GM23248 (cell line): ENCODE measurements around the gene CEP89. TPM values are rescaled to one million over a fixed set of nuclear protein-coding genes. Genes with fewer than 3 reads are reported as not detected.

ENCODE experiments used
- DNase-seq: peaks from one replicate; pipeline ENCODE4 v3.0.0-alpha.2; 2015
- H2AFZ ChIP-seq: fragments of 200-600 bp; sonication (generic); 2 replicates; pipeline ENCODE4 v1.6.1; 2016; ENCODE audit warnings: antibody characterized with exemption
- H3F3A ChIP-seq: fragments of 200-600 bp; sonication (generic); 2 replicates; pipeline ENCODE4 v1.6.1; 2016; ENCODE audit warnings: mild to moderate bottlenecking, antibody characterized with exemption, mixed run types; ENCODE audit not compliant: insufficient read depth
- H3K27ac ChIP-seq: fragments of 200-600 bp; sonication (generic); 2 replicates; pipeline ENCODE4 v1.5.1; 2016; ENCODE audit warnings: mild to moderate bottlenecking
- H3K27me3 ChIP-seq: fragments of 200-600 bp; sonication (generic); replicated peaks from 2 replicates; pipeline ENCODE4 v1.6.1; 2016; ENCODE audit warnings: mild to moderate bottlenecking; ENCODE audit not compliant: insufficient read depth
- H3K36me3 ChIP-seq: fragments of 200-600 bp; sonication (generic); 2 replicates; pipeline ENCODE4 v1.6.1; 2016; ENCODE audit warnings: low read depth, mild to moderate bottlenecking
- H3K4me1 ChIP-seq: fragments of 200-600 bp; sonication (generic); 2 replicates; pipeline ENCODE4 v1.6.1; 2016; ENCODE audit warnings: mild to moderate bottlenecking; ENCODE audit not compliant: insufficient read depth
- H3K4me2 ChIP-seq: fragments of 200-600 bp; sonication (generic); one replicate; pipeline ENCODE4 v1.6.1; 2016; ENCODE audit warnings: mild to moderate bottlenecking; ENCODE audit not compliant: unreplicated experiment
- H3K4me3 ChIP-seq: fragments of 200-600 bp; sonication (generic); 2 replicates; pipeline ENCODE4 v1.5.1; 2016; ENCODE audit warnings: mild to moderate bottlenecking
- H3K79me2 ChIP-seq: fragments of 200-600 bp; sonication (generic); 2 replicates; pipeline ENCODE4 v1.6.1; 2016; ENCODE audit warnings: mild to moderate bottlenecking; ENCODE audit not compliant: insufficient read depth
- H3K9ac ChIP-seq: fragments of 200-600 bp; sonication (generic); 2 replicates; pipeline ENCODE4 v1.6.1; 2016; ENCODE audit warnings: mild to moderate bottlenecking
- H3K9me2 ChIP-seq: fragments of 200-600 bp; sonication (generic); 2 replicates; pipeline ENCODE4 v1.6.1; 2016; ENCODE audit warnings: mixed run types, mild to moderate bottlenecking, moderate library complexity; ENCODE audit not compliant: insufficient read depth
- H3K9me3 ChIP-seq: fragments of 200-600 bp; sonication (generic); one replicate; pipeline ENCODE4 v1.6.1; 2017; ENCODE audit warnings: low read depth
- H4K20me1 ChIP-seq: fragments of 200-600 bp; sonication (generic); 2 replicates; pipeline ENCODE4 v1.6.0; 2016; ENCODE audit not compliant: insufficient read depth
- EZH2 ChIP-seq: fragments of 200-600 bp; sonication (generic); IDR thresholded peaks from 2 replicates; pipeline ENCODE4 v1.6.1; 2018; ENCODE audit warnings: antibody characterized with exemption, mild to moderate bottlenecking; ENCODE audit not compliant: insufficient read depth, poor library complexity, severe bottlenecking
- EZH2phosphoT487 ChIP-seq: fragments of 200-600 bp; sonication (generic); IDR thresholded peaks from 2 replicates; pipeline ENCODE4 v1.6.1; 2018; ENCODE audit warnings: antibody characterized with exemption, moderate library complexity, mild to moderate bottlenecking, low read depth; ENCODE audit not compliant: insufficient read depth
- WGBS, 2 experiments: methylation state at CpG; one replicate each; pipeline ENCODE4 v1.1.6; 2015 to 2017; ENCODE audit warnings: low lambda C conversion rate in 2 of 2, low coverage in 1 of 2; ENCODE audit errors: missing lambda C conversion rate in 2 of 2; 5-methylcytosine and 5-hydroxymethylcytosine counted together
- in situ Hi-C: fragments of 300-500 bp; cut with MboI; formaldehyde crosslinking; loops from 2 replicates; pipeline ENCODE4 v1.15.0; 2020
- polyA plus RNA-seq: library from polyadenylated mRNA; unstranded; fragments of >200 nt; fragmentation: Nextera tagmentation; extraction: Ambion mirVana; gene quantifications from 2 replicates; pipeline ENCODE4 v1.2.1, GENCODE V29; 2016
- total RNA-seq: library from RNA; depleted of rRNA; stranded (reverse); fragments of >200 nt; shearing (Covaris generic); gene quantifications from 2 replicates; pipeline ENCODE4 v1.2.3, GENCODE V29; 2014

CEP89 gene
- total and polyA plus RNA-seq, 2 experiments from 2014 or later, result 17.1 to 30.1 TPM

DNA sequence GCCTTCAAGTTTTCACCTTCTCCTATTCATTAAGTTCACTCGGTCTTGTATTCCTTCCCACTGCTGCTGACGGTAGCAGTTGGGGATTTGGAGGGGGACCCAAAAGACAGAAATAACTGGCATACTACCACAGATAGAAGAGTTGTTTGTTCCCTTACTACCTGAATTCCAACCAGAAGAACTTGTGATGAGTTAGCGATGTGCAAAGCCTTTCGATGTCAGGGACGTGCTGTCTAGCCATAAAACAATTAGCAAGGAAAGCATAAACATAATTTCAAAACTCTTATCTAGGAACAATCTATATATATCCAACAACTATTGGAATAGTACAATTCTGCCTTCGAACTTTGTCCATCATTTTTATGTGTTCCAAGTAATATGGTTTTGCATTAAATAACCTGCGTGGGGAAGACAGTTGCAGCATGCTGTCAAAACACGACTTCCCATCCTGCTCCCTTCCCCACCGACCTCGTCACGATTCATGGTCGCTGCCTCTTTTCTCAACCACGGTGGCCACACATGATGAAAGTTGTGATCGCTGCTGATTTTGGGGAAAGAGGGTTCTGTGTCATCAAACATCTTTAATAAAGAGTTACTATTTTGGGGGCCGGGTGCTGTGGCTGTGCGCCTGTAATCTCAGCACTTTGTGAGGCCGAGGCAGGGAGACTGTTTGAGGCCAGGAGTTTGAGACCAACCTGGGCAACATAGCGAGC, 98.4 kb downstream of the CEP89 start:
- Histone ChIP-seq H2AFZ (no peak overlapping the region), H3K36me3 (no peaks in the 10 kb centered on the region), H3K27me3 (no peaks in the 10 kb centered on the region), H3K9me3 (no peaks in the 10 kb centered on the region), H3F3A (no peaks in the 10 kb centered on the region), H3K9ac (no peak overlapping the region), H4K20me1 (no peaks in the 10 kb centered on the region), H3K4me3 (no peak overlapping the region), H3K79me2 (no peaks in the 10 kb centered on the region), H3K9me2 (no peaks in the 10 kb centered on the region), H3K4me1 (no peaks in the 10 kb centered on the region), H3K4me2 (no peak overlapping the region), H3K27ac (no peak overlapping the region)
- 91 to 94% methylated on average over 18 of the region's 18 CpGs for WGBS, 2 experiments
- no peak for TF ChIP-seq EZH2phosphoT487
- no peak for TF ChIP-seq EZH2
- no peak for DNase-seq
- in situ Hi-C loops, result no loop called here

- H3K9ac ChIP-seq, result no peak overlapping the region
- no peaks in the 10 kb centered on the region for H3K36me3 ChIP-seq
- in situ Hi-C loops, result no loop called here
- H3K79me2 ChIP-seq, result no peaks in the 10 kb centered on the region
- TF ChIP-seq EZH2, result no peak
- TF ChIP-seq EZH2phosphoT487, result no peak
- DNase-seq, result no peak
- H3K4me1 ChIP-seq, result no peaks in the 10 kb centered on the region
- no peaks in the 10 kb centered on the region for H4K20me1 ChIP-seq
- no peaks in the 10 kb centered on the region for H3K27me3 ChIP-seq
- no peaks in the 10 kb centered on the region for H3K9me3 ChIP-seq
- H3F3A ChIP-seq, result no peaks in the 10 kb centered on the region
- WGBS, 2 experiments, result 75 to 83% methylated on average over 3 of the region's 3 CpGs
- no peak overlapping the region for H2AFZ ChIP-seq
- no peak overlapping the region for H3K4me2 ChIP-seq
- no peaks in the 10 kb centered on the region for H3K9me2 ChIP-seq
- no peak overlapping the region for H3K4me3 ChIP-seq
- H3K27ac ChIP-seq, result no peak overlapping the region
These were observed 99.4 kb downstream of the CEP89 start for GRCh38 chr19:32872391-32872790.

DNA sequence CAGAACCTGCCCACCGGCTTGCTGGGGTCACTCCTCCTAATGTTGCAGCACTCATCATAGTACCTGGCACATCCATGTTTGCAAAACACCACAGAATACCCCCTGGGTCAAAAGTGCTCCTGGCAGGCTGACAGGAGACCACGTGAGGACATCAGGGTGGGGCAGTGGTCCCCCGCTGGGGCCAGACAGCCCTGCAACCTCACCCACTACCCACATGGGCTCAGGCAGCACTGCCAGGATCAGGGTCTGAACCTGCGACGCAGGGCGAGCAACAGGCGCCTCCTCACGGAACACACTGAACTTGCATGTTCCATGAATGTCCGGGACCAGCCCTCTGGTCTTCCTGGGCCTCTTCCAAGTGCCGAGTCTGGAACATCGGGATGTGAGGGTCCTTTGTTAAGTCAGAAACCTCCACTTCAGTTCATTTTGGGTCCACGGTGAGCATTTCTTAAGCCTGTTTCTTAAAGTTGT, 100.7 kb downstream of the CEP89 start:
- no peaks in the 10 kb centered on the region for H3K79me2 ChIP-seq
- no peaks in the 10 kb centered on the region for H3K36me3 ChIP-seq
- H3F3A ChIP-seq, result no peaks in the 10 kb centered on the region
- 60 to 61% methylated on average over 12 of the region's 12 CpGs for WGBS, 2 experiments
- H3K9me2 ChIP-seq, result no peaks in the 10 kb centered on the region
- no peaks in the 10 kb centered on the region for H3K4me1 ChIP-seq
- no peak overlapping the region for H2AFZ ChIP-seq
- no peak overlapping the region for H3K9ac ChIP-seq
- in situ Hi-C loops, result no loop called here
- no peaks in the 10 kb centered on the region for H3K9me3 ChIP-seq
- H3K27ac ChIP-seq, result no peak overlapping the region
- H4K20me1 ChIP-seq, result no peaks in the 10 kb centered on the region
- H3K27me3 ChIP-seq, result no peaks in the 10 kb centered on the region
- H3K4me3 ChIP-seq, result no peak overlapping the region
- no peak for DNase-seq
- no peak overlapping the region for H3K4me2 ChIP-seq
- TF ChIP-seq EZH2, result no peak
- TF ChIP-seq EZH2phosphoT487, result no peak

GRCh38 chr19:32869966-32870573, 101.7 kb downstream of the CEP89 start:
- 60 to 62% methylated on average over 18 of the region's 18 CpGs for WGBS, 2 experiments

More at GRCh38 chr19:32869966-32870573, 101.7 kb downstream of the CEP89 start:
- H3K4me2 ChIP-seq, result no peak overlapping the region
- in situ Hi-C loops, result no loop called here
- H3K9ac ChIP-seq, result no peak overlapping the region
- no peaks in the 10 kb centered on the region for H3K36me3 ChIP-seq
- no peak overlapping the region for H3K27ac ChIP-seq
- no peak overlapping the region for H3K4me3 ChIP-seq
- no peak for DNase-seq
- no peaks in the 10 kb centered on the region for H3K27me3 ChIP-seq
- TF ChIP-seq EZH2, result no peak
- no peak for TF ChIP-seq EZH2phosphoT487
- H3K9me3 ChIP-seq, result no peaks in the 10 kb centered on the region
- no peaks in the 10 kb centered on the region for H4K20me1 ChIP-seq
- H3K9me2 ChIP-seq, result no peaks in the 10 kb centered on the region
- H3F3A ChIP-seq, result no peaks in the 10 kb centered on the region
- no peaks in the 10 kb centered on the region for H3K4me1 ChIP-seq
- no peaks in the 10 kb centered on the region for H3K79me2 ChIP-seq
- no peak overlapping the region for H2AFZ ChIP-seq
